Activated T-cell treated with anti-CD3 and anti-CD28 coated beads for 1 hour (primary cell): ENCODE results near the gene LENG1.

Experiments
- DNase-seq: peaks from one replicate; pipeline ENCODE4 v3.0.0-alpha.2; 2020; ENCODE audit warnings: low read depth

Gene LENG1

DNA sequence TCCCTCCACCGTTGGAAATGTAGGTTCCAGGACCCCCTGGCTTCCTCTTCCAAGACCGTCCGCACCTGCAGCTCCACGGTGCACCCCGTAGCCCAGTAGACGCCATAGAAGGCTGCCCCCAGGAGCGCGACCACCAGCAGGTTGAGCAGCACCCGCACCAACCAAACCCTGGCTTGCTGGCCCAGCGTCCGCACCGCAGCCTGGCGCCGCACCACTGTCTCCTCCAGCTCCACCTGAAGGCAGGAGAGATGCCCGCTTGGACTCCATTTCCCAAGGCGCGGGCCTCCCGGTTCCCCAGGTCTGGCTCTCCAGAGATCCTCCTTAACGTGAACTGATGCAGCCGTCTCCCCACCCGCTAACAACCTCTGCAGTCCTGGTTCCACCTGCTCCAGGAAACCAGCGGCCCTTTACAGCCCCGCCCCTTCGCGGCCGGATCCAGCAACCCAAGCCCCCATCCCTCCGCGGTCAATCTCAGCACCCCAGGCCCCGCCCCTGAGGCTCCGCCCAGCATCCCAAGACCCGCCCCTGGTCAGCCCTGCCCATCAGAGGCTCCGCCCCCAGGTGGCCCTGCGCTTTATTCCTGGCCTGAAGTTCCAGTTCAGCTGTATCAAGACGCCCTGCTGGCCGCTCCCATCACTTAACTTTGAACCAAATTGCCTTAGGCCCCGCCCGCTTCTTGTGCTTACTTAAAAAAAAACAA is 5.0 kb upstream of the LENG1 start:
- peak; percentile 42 for DNase-seq

- DNase-seq: no peak
Observed at GRCh38 chr19:54162884-54163283, 3.4 kb upstream of the LENG1 start.

- DNase-seq: peak; percentile 72
Observed at GRCh38 chr19:54162241-54162805, 2.8 kb upstream of the LENG1 start.

DNA sequence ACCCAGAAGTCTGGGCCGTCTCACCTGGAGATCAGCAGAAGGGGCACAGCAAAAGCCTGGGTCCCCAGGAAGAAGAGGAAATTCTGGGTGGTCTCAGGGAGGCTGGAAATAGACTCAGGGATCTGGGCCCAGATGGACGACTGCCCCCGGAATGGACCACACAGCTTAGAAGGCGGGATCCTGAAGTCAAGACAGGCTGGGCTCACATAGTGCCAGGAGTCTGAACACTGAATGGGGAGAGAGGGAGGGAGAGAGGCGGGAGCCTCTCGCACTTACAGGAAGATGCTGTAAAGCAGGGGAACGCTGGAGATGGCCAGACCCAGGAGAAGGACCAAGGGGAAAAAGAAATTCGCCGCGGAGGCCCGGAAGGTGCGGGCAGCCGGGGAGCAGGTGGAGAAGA is 1.3 kb upstream of the LENG1 start:
- DNase-seq: no peak

- DNase-seq: no peak
Observed at GRCh38 chr19:54160182-54160811, 776 bp upstream of the LENG1 start.

DNA sequence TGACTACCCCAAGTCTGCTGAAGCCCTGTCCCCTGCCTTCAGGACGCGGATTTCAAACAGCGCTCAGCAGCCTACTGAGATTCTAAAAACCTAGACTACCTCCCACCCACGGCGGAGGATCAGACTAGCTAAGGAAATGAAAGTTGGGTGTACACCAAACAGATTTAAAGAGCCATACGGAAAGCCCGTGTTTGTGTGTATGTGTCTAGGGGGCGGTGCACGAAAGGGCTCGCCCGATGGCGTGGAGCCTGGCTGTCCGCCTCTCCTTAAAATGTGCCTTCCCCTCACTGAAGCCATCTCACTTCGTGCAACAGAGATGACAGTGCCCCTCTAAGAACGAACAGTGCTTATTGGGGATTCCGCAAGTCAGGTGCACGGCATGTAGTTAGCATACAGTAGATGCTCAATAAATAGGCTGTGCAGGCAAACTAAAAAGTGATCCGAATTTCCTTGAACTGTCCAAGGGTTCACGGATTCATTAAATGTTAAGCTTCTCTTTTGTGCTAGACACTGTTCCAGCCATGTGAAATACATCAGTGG is 639 bp downstream of the LENG1 start:
- DNase-seq: no peak

DNA sequence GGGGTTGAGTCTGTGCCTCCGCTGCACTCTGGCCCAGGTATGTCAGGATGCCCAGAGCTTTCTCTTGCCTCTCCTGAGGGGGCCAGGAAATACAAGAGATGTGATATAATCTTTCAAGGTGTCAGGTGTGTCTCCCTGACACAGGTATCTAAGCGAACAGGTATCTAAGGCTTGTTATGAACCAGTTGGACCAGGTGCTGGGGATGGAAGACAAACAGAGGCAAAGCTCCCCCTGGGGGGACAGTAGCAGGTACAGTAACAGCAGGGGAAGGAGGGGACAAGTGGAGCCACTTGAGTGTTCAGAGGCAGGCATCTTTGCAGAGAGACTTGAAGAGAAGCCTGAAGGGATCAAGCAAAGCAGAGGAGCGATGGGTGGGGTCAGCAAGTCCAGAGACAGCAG is 2.6 kb downstream of the LENG1 start:
- DNase-seq: no peak

DNA sequence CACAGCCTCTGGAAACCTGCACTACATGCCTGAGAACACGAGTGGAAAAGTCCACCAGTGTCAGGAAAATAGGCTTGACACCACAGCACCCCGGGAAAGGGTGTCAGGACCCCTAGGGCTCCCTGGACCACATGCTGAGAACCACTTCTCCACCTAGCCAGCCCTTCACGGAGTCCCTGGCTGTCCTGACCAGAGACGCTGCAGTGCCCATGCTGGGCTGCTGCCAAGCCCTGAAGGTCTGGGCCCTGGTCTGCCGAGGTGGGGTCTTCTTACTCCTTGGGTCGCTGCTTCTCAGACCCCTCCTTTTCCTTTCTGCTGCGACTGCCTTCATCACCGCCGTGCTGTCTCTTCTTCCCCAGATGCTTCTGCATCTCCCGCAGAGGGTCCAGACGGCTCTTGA is 3.0 kb downstream of the LENG1 start:
- DNase-seq: no peak

- no peak for DNase-seq
Observed at GRCh38 chr19:54155694-54156093, 3.8 kb downstream of the LENG1 start.

GRCh38 chr19:54154603-54155345 is 4.7 kb downstream of the LENG1 start:
- DNase-seq: no peak

GRCh38 chr19:54153731-54154326 is 5.7 kb downstream of the LENG1 start:
- DNase-seq: no peak

DNA sequence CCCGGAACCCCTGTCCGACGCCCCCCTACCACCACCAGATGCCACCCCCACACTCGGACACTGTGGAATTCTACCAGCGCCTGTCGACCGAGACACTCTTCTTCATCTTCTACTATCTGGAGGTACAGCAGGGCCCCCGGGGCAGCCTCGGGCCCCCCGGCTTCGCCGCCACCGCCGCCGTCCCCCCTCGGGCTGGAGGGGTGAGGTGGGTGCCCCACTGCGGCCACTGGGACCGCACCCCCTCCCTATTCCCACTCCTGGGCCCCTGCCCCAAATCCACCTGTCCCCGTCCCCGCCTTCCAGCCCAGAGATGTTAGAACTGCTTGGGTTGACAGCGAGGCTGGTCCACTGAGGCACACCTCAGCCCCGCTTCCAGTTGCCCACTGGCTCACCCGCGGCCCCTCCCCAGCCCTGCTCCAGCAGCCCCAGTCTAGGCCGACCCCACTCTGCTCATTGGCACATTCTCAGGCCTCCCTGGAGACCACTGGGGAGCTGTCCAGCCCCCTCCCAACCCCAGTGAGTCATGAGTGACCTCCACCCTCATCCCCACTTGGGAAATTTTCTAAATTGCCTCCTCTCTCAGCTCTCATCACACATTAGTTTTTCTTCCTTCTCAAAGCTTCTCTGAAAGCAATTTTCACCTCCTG is 6.5 kb downstream of the LENG1 start:
- DNase-seq: no peak

DNA sequence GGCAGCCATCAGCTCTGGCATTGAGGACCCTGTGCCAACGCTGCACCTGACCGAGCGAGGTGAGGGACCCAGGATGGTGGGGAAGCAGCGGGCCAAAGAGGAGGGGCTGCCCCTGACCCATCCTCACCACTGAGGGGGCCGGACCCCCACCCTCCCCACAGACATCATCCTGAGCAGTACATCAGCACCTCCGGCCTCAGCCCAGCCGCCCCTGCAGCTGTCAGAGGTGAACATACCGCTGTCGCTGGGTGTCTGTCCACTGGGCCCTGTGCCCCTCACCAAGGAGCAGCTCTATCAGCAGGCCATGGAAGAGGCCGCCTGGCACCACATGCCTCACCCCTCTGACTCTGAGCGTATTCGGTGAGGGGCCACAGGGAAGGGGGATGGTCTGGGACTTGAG is 7.3 kb downstream of the LENG1 start:
- DNase-seq: no peak

DNA sequence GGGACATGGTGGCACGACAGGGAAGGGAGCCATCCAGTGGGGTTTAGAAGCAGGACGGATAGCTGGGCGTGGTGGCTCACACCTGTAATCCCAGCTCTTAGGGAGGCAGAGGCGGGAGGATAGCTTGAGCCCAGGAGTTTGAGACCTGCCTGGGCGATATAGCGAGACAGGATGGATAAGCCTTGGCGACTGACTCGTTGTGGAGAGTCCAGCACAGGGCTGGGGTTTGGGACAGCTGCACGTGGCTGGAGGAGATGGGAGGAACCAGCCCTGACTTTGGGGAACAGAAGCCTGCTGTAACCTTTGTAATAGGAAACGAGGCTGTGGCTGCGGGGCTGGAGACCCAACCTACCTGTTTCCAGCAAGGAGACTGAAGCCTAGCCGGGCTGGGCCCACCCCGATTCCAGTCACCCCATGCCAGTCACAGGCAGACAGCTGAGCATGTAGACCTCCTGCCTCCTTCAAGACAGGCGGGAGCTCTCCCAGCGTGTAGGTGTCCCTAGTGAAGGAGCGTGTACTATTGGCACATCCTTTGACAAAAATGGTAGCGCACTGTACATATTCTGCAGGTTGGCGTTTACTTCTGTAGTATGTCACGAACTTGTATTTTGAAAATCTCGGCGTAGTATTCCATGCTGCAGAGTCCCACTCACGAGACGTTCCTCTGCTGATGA is 8.0 kb downstream of the LENG1 start:
- DNase-seq: no peak

GRCh38 chr19:54149021-54149812 is 10.3 kb downstream of the LENG1 start:
- DNase-seq: no peak

DNA sequence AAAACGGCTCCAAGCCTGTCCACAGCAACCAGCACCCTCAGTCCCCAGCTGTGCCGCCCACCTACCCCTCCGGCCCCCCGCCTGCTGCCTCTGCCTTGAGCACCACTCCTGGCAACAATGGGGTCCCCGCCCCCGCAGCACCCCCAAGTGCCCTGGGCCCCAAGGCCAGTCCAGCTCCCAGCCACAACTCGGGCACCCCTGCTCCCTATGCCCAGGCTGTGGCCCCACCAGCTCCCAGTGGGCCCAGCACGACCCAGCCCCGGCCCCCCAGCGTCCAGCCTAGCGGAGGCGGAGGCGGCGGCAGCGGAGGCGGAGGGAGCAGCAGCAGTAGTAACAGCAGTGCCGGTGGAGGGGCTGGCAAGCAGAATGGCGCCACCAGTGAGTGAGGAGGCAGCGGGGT is 11.4 kb downstream of the LENG1 start:
- DNase-seq: no peak

DNA sequence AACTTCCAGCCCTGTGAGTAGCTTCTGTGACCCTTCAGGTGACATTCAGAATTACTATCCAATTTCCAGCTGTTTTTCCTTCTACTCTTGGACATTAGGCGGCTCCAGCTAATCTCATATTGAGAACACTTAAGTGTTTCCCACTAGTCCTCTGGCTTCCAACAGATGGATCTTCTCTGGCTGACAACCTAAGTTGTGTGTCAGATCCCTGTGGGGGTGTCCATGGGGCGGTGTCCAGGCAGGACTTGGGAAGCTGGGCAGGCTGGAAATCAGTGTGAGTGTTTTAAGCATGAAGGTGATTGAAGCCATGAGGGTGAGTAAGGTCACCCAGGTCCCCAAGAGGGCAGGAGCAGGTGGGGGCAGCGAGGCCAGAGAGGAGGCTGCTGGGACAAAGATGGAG is 11.8 kb downstream of the LENG1 start:
- no peak for DNase-seq

- DNase-seq: no peak
Observed at GRCh38 chr19:54145541-54146158, 13.9 kb downstream of the LENG1 start.

DNA sequence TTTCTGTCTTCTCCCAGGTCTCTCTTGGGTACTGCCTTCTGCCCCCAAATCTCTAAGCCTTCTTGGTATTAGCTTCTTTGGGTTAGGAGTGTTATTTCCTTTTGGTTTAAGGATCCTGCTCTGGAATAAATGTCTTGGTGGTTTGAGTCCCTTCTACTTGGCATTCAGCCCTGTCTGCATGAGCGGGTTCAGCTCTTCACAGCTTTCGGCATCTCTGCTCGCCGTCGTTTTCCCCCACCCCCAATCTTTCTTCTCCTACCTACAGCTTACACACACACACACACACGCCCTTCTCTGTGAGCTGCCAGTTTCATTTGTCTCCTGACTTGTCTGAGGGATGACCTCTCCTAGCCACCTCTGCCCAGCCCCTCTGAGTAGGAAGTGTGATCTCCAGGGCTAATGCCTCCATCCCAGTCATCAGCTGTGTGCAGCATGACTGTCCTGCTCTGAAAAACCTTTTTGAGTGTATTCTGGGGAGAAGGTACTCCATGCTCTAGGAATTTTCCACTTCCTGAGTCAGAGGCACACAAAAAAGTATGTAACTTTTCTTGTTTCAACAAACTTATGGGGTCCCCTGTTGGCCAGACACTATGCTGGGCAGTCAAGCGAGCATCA is 17.2 kb downstream of the LENG1 start:
- DNase-seq: no peak

DNA sequence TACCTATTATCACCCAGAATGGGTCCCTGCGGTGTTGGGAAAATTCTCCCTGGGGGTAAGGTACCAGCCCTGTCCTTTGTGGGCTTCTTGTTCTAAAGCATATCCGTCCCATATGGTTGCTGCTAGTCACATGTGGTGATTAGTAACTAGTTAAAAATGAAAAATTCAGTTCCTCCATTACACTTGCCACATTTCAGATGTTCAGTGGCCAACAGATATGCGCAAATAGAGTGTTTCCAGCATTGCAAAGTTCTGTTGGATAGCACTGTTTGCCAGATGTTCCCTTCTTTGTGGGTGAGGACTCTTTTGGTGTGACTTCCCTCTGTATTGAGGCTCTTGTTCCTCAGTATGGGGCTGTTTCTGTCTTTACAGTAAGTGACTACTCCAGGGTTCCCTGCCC is 18.2 kb downstream of the LENG1 start:
- DNase-seq: no peak
